ENCODE results near the gene SLC26A6. TPM values are rescaled to one million over a fixed set of nuclear protein-coding genes. Genes with fewer than 3 reads are reported as not detected.

The SLC26A6 gene
- total and polyA plus RNA-seq, 7 donors, result 4.5 to 13.0 (median 6.2) TPM

DNA sequence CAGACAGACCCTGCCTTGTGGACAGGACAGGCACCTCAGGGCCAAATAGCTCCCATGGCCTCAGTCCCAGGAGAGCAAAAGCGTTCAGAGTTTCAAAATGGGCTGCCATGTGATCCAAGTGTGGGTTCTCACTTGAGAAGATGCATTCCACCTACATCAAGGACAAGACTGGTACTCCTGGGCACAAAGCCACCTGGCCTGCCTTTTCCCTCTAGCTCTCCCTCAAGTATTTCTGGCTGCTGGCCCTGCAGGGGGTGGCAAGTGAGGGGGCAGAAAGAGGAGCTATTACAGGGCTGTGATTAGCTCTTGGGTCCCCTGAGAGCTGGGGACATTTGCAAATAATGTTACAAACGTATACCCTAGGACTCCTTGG is 33.7 kb downstream of the SLC26A6 start:
- TF ChIP-seq, protein P1, sequence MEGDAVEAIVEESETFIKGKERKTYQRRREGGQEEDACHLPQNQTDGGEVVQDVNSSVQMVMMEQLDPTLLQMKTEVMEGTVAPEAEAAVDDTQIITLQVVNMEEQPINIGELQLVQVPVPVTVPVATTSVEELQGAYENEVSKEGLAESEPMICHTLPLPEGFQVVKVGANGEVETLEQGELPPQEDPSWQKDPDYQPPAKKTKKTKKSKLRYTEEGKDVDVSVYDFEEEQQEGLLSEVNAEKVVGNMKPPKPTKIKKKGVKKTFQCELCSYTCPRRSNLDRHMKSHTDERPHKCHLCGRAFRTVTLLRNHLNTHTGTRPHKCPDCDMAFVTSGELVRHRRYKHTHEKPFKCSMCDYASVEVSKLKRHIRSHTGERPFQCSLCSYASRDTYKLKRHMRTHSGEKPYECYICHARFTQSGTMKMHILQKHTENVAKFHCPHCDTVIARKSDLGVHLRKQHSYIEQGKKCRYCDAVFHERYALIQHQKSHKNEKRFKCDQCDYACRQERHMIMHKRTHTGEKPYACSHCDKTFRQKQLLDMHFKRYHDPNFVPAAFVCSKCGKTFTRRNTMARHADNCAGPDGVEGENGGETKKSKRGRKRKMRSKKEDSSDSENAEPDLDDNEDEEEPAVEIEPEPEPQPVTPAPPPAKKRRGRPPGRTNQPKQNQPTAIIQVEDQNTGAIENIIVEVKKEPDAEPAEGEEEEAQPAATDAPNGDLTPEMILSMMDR (IDR thresholded peaks at IDR 0.05), result no peak
- Histone ChIP-seq H3K9me3 (no peaks in the 10 kb centered on the region), H3K27ac (peak overlapping the region; percentile 94), H3K36me3 (ENCODE audit: insufficient read depth in 1 of 2, low read depth in 1 of 2) (peaks cover 31 to 81% of the 10 kb centered on the region in 2 donors), H3K27me3 (ENCODE audit: insufficient read depth in 3 of 3, low read length in 2 of 3) (no peaks in the 10 kb centered on the region), H3K4me1 (peaks cover 62% of the 10 kb centered on the region), H3K4me3 (peak overlapping the region; percentile 25)
- ATAC-seq (peak; percentile 63 to 74 (median 66)), DNase-seq (peak; percentile 80 to 92)
- WGBS, 3 donors, result 16 to 38% (median 22%) methylated on average over 2 of the region's 2 CpGs
- intact Hi-C loops (cut with DNase I), result no loop called here

DNA sequence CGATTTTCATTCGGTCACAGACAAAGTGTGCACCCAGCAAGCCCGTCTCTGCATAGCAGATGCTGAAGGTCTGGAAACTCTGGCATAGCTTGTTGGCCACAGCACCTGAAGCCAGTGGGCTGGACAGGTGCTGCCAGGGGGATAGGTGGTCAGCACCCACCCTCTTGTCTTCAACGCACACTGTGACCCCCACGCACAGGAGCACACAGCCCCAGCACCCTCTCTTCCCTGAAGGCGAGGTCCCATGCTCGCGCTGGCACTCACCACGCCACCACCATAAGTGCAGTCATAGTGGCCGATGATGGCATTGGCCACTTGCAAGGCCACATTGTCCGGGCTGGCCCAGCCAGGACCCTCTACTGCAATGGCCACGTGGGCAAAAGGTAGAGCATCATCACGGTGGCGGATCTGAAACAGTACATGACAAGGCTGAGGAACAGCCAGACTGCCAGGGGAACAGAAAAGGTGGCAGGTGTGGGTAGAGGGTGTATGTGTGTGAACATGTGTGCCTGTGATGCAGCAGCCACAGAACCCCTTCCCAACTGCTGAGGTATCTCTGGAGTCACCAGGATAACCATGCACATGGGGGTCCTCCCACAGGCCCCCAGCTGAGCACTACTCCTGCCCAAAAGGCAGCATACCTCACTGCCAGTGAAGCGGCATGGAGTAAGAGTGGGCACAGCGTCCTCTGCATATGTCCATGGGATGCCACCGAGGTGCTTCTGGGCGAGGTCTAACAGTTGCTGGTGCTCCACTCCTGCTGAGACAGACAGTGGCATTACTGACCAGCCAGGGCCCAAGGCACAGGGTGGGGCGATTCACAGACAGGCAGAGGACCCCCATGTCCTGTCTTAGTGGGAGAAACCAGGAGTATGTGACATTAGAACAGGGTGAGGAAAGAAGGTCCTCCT is 34.3 kb downstream of the SLC26A6 start:
- ATAC-seq, result peak in 1 of 4 donors; percentile 4
- Histone ChIP-seq H3K4me1 (peaks cover 67% of the 10 kb centered on the region), H3K27me3 (ENCODE audit: insufficient read depth in 3 of 3, low read length in 2 of 3) (no peaks in the 10 kb centered on the region), H3K36me3 (ENCODE audit: insufficient read depth in 1 of 2, low read depth in 1 of 2) (peaks cover 31 to 75% of the 10 kb centered on the region in 2 donors), H3K9me3 (no peaks in the 10 kb centered on the region), H3K4me3 (peak overlapping the region; percentile 25), H3K27ac (peak overlapping the region; percentile 94)
- TF ChIP-seq, protein P1 (IDR thresholded peaks at IDR 0.05), result no peak
- intact Hi-C loops (cut with DNase I), result no loop called here
- WGBS, 3 donors, result 84 to 92% (median 88%) methylated on average over 19 of the region's 19 CpGs
- DNase-seq, result no peak

- Histone ChIP-seq H3K9me3 (no peaks in the 10 kb centered on the region), H3K4me3 (peak overlapping the region; percentile 2), H3K4me1 (peaks cover 71% of the 10 kb centered on the region), H3K27me3 (ENCODE audit: insufficient read depth in 3 of 3, low read length in 2 of 3) (no peaks in the 10 kb centered on the region), H3K36me3 (ENCODE audit: insufficient read depth in 1 of 2, low read depth in 1 of 2) (peaks cover 29 to 62% of the 10 kb centered on the region in 2 donors), H3K27ac (peak overlapping the region; percentile 94)
- ATAC-seq (peak in 1 of 4 donors; percentile 16), DNase-seq (peak in 1 of 2 donors; percentile 45)
- TF ChIP-seq, protein P1 (IDR thresholded peaks at IDR 0.05), result no peak
- WGBS, 3 donors, result 75 to 80% (median 78%) methylated on average over 12 of the region's 12 CpGs
- intact Hi-C loops (cut with DNase I), result no loop called here
Observed at GRCh38 chr3:48599509-48600285, 35.6 kb downstream of the SLC26A6 start.

DNA sequence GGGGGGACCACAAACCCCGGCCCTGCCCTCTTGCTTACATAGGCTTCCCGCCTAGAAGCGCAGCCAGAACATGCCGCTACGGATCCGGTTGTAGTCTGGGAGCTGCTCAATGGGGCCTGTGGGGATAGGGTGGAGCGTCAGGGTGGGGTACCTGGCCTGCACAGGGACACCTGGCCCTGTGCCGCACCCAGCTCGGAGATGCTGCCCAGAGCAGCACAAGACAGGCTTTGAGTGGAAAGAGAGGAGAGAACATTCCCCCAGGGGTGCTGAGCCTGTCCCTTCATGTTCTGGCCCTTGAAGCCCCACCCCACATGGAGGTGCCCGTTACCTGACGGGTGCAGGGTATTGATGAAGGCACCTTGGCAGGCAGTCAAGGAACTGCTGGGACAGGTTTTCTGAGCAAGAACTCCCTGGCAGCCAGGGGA is 36.2 kb downstream of the SLC26A6 start:
- intact Hi-C loops (cut with DNase I), result no loop called here
- no peaks in the 10 kb centered on the region for H3K27me3 ChIP-seq (ENCODE audit: insufficient read depth in 3 of 3, low read length in 2 of 3)
- TF ChIP-seq, protein P1 (IDR thresholded peaks at IDR 0.05), result no peak
- H3K36me3 ChIP-seq (ENCODE audit: insufficient read depth in 1 of 2, low read depth in 1 of 2), result peaks cover 25 to 56% of the 10 kb centered on the region in 2 donors
- H3K4me1 ChIP-seq, result peaks cover 77% of the 10 kb centered on the region
- H3K9me3 ChIP-seq, result no peaks in the 10 kb centered on the region
- peak overlapping the region; percentile 2 for H3K4me3 ChIP-seq
- no peak for ATAC-seq
- H3K27ac ChIP-seq, result peak overlapping the region; percentile 94
- no peak for DNase-seq
- 44 to 71% (median 47%) methylated on average over 11 of the region's 11 CpGs for WGBS, 3 donors
